ENCODE results near the gene IL10RB.

DNA sequence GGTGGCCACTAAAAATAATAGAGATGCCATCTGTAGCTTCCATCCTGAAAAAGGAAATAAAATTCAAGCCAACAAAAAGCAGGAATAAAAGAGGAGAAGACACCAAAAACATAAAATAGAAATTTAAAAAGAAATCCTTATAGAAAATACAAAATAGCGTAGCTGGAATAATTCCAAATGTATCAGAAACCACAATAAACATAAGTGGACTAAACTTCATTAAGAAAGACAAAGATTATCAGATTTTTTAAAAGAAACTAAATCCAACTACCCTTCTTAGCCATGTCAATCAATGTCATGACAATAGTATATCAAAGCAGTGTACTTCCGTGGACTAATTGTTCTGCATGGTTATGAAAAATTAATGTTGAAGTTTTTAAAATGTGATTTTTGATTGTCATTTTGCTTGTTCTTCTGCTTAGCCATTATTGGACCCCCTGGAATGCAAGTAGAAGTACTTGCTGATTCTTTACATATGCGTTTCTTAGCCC is 13.2 kb downstream of the IL10RB start:
- TF ChIP-seq, protein P1, sequence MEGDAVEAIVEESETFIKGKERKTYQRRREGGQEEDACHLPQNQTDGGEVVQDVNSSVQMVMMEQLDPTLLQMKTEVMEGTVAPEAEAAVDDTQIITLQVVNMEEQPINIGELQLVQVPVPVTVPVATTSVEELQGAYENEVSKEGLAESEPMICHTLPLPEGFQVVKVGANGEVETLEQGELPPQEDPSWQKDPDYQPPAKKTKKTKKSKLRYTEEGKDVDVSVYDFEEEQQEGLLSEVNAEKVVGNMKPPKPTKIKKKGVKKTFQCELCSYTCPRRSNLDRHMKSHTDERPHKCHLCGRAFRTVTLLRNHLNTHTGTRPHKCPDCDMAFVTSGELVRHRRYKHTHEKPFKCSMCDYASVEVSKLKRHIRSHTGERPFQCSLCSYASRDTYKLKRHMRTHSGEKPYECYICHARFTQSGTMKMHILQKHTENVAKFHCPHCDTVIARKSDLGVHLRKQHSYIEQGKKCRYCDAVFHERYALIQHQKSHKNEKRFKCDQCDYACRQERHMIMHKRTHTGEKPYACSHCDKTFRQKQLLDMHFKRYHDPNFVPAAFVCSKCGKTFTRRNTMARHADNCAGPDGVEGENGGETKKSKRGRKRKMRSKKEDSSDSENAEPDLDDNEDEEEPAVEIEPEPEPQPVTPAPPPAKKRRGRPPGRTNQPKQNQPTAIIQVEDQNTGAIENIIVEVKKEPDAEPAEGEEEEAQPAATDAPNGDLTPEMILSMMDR (IDR thresholded peaks at IDR 0.05), result no peak
- no peak for TF ChIP-seq POLR2A (IDR thresholded peaks at IDR 0.05)

Data from transverse colon (tissue), 3 donors.